SK-N-SH treated with all-trans-retinoic acid at 6 μM for 48 hours (cell line): Measurements from ENCODE around the gene FAM114A2.
"Not testable (repeated sequence)": the region's sequence is repeated elsewhere in the genome, so short reads cannot be mapped to it uniquely, and the experiment has no call there.

Experiments
- ATAC-seq: fragments of 200-7000 bp; cut with Tn5 transposase; 3 replicates; pipeline ENCODE4 v1.9.1; 2020; ENCODE audit warnings: mild to moderate bottlenecking, moderate library complexity
- ARNTL ChIP-seq: fragments of 450-650 bp; formaldehyde crosslinking; IDR thresholded peaks from 2 replicates; pipeline ENCODE4 v1.5.0; 2020; ENCODE audit warnings: low read depth, mild to moderate bottlenecking, moderate library complexity, borderline replicate concordance
- BACH2 ChIP-seq: fragments of 250-450 bp; sonication (Bioruptor Pico); IDR thresholded peaks from 2 replicates; pipeline ENCODE4 v1.9.0; 2021; ENCODE audit warnings: mild to moderate bottlenecking, borderline replicate concordance
- CSDC2 ChIP-seq: fragments of 250-450 bp; sonication (Bioruptor Pico); IDR thresholded peaks from 2 replicates; pipeline ENCODE4 v1.5.0; 2020; ENCODE audit warnings: mild to moderate bottlenecking, moderate library complexity
- ESRRG ChIP-seq: fragments of 250-450 bp; sonication (Bioruptor Pico); IDR thresholded peaks from 2 replicates; pipeline ENCODE4 v1.6.1; 2021; ENCODE audit warnings: mild to moderate bottlenecking
- GLIS3 ChIP-seq: fragments of 250-450 bp; sonication (Bioruptor Pico); IDR thresholded peaks from 2 replicates; pipeline ENCODE4 v1.5.0; 2020; ENCODE audit warnings: mild to moderate bottlenecking, moderate library complexity
- OSR1 ChIP-seq: fragments of 250-450 bp; sonication (Bioruptor Pico); IDR thresholded peaks from 2 replicates; pipeline ENCODE4 v1.8.0; 2022; ENCODE audit warnings: moderate library complexity, mild to moderate bottlenecking, inconsistent platforms
- PPARA ChIP-seq: fragments of 250-450 bp; sonication (Bioruptor Pico); IDR thresholded peaks from 2 replicates; pipeline ENCODE4 v1.5.0; 2020; ENCODE audit warnings: mild to moderate bottlenecking, borderline replicate concordance
- RARB ChIP-seq: fragments of 250-450 bp; sonication (Bioruptor Pico); IDR thresholded peaks from 2 replicates; pipeline ENCODE4 v1.8.0; 2021; ENCODE audit warnings: mild to moderate bottlenecking, moderate library complexity
- SNAI2 ChIP-seq: fragments of 250-450 bp; sonication (Bioruptor Pico); IDR thresholded peaks from 2 replicates; pipeline ENCODE4 v1.5.0; 2020; ENCODE audit warnings: mild to moderate bottlenecking, moderate library complexity
- TCF4 ChIP-seq: fragments of 250-450 bp; sonication (Bioruptor Pico); IDR thresholded peaks from 2 replicates; pipeline ENCODE4 v1.8.0; 2021; ENCODE audit warnings: mild to moderate bottlenecking, moderate library complexity, borderline replicate concordance
- TOX ChIP-seq: fragments of 250-450 bp; sonication (Bioruptor Pico); IDR thresholded peaks from 2 replicates; pipeline ENCODE4 v1.8.0; 2021; ENCODE audit warnings: mild to moderate bottlenecking, moderate library complexity, borderline replicate concordance
- ZC3H10 ChIP-seq: fragments of 250-450 bp; sonication (Bioruptor Pico); IDR thresholded peaks from 2 replicates; pipeline ENCODE4 v1.5.1; 2021; ENCODE audit warnings: mild to moderate bottlenecking, moderate library complexity
- ZFP3 ChIP-seq: fragments of 250-450 bp; sonication (Bioruptor Pico); IDR thresholded peaks from 2 replicates; pipeline ENCODE4 v1.5.0; 2020; ENCODE audit warnings: mild to moderate bottlenecking, moderate library complexity
- ZFP30 ChIP-seq: fragments of 450-650 bp; formaldehyde crosslinking; IDR thresholded peaks from 2 replicates; pipeline ENCODE4 v1.5.0; 2022; ENCODE audit warnings: mild to moderate bottlenecking, moderate library complexity
- ZNF565 ChIP-seq: fragments of 450-650 bp; formaldehyde crosslinking; conservative IDR thresholded peaks from 2 replicates; pipeline ENCODE4 v1.5.0; 2020; ENCODE audit warnings: low read depth, mild to moderate bottlenecking, moderate library complexity
- ZNF70 ChIP-seq: fragments of 450-650 bp; formaldehyde crosslinking; IDR thresholded peaks from 2 replicates; pipeline ENCODE4 v1.5.0; 2020; ENCODE audit warnings: mild to moderate bottlenecking, moderate library complexity
- ZNF8 ChIP-seq: fragments of 450-650 bp; formaldehyde crosslinking; IDR thresholded peaks from 2 replicates; pipeline ENCODE4 v1.5.0; 2020; ENCODE audit warnings: mild to moderate bottlenecking, moderate library complexity
- TF ChIP-seq, protein P1 (sequence below): fragments of 250-450 bp; sonication (Bioruptor Pico); IDR thresholded peaks from 2 replicates; pipeline ENCODE4 v1.8.0; 2021; ENCODE audit warnings: low read depth, mild to moderate bottlenecking, moderate library complexity, borderline replicate concordance
- TF ChIP-seq, protein P2 (sequence below): fragments of 250-450 bp; sonication (Bioruptor Pico); IDR thresholded peaks from 2 replicates; pipeline ENCODE4 v1.5.0; 2020; ENCODE audit warnings: mild to moderate bottlenecking, moderate library complexity
- TF ChIP-seq, protein P3 (sequence below): fragments of 250-450 bp; sonication (Bioruptor Pico); IDR thresholded peaks from 2 replicates; pipeline ENCODE4 v1.5.1; 2020; ENCODE audit warnings: low read depth, mild to moderate bottlenecking, moderate library complexity

The FAM114A2 gene

DNA sequence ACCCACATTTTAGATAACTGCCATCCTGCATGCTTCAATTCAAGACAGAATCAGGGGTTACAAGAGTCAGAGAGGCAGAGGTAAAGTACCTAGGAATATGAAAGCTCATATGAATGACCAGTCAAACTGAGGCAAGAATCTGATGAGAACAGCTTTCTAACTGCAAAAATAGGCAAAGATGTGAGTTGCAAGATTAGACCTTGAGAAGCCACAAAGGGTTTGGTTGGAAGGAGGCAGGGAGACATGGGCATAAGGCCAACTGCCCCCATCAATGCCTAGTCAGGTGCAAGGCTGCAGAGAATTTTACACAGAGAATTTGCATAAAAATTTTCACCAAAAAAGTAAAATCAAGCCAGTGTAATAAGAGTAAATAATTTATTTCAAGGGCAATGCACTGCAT, 12.8 kb downstream of the FAM114A2 start:
- TF ChIP-seq SNAI2 (no peak), ZFP3 (CRISPR knock-in tag) (no peak), TOX (CRISPR knock-in tag) (no peak), PPARA (CRISPR knock-in tag) (no peak), GLIS3 (CRISPR knock-in tag) (no peak), RARB (CRISPR knock-in tag) (no peak), ZNF70 (CRISPR knock-in tag) (no peak), BACH2 (CRISPR knock-in tag) (no peak), TCF4 (CRISPR knock-in tag) (no peak), ZFP30 (no peak)
- TF ChIP-seq, protein P1, sequence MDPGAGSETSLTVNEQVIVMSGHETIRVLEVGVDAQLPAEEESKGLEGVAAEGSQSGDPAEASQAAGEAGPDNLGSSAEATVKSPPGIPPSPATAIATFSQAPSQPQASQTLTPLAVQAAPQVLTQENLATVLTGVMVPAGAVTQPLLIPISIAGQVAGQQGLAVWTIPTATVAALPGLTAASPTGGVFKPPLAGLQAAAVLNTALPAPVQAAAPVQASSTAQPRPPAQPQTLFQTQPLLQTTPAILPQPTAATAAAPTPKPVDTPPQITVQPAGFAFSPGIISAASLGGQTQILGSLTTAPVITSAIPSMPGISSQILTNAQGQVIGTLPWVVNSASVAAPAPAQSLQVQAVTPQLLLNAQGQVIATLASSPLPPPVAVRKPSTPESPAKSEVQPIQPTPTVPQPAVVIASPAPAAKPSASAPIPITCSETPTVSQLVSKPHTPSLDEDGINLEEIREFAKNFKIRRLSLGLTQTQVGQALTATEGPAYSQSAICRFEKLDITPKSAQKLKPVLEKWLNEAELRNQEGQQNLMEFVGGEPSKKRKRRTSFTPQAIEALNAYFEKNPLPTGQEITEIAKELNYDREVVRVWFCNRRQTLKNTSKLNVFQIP (CRISPR knock-in tag) = no peak
- TF ChIP-seq, protein P2, sequence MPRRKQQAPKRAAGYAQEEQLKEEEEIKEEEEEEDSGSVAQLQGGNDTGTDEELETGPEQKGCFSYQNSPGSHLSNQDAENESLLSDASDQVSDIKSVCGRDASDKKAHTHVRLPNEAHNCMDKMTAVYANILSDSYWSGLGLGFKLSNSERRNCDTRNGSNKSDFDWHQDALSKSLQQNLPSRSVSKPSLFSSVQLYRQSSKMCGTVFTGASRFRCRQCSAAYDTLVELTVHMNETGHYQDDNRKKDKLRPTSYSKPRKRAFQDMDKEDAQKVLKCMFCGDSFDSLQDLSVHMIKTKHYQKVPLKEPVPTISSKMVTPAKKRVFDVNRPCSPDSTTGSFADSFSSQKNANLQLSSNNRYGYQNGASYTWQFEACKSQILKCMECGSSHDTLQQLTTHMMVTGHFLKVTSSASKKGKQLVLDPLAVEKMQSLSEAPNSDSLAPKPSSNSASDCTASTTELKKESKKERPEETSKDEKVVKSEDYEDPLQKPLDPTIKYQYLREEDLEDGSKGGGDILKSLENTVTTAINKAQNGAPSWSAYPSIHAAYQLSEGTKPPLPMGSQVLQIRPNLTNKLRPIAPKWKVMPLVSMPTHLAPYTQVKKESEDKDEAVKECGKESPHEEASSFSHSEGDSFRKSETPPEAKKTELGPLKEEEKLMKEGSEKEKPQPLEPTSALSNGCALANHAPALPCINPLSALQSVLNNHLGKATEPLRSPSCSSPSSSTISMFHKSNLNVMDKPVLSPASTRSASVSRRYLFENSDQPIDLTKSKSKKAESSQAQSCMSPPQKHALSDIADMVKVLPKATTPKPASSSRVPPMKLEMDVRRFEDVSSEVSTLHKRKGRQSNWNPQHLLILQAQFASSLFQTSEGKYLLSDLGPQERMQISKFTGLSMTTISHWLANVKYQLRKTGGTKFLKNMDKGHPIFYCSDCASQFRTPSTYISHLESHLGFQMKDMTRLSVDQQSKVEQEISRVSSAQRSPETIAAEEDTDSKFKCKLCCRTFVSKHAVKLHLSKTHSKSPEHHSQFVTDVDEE (CRISPR knock-in tag) = no peak
- no peak for ATAC-seq

DNA sequence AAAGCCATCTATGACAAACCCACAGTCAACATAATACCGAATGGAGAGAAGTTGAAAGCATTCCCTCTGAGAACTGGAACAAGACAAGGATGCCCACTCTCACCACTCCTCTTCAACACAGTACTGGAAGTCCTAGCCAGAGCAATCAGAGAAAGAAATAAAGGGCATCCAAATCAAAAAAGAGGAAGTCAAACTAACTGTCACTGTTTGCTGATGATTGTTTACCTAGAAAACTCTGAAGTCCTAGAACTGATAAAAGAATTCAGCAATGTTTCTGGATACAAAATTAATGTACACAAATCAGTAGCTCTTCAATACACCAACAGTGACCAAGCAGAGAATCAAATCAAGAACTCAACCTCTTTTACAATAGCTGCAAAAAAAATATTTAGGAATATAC, 19.8 kb downstream of the FAM114A2 start:
- not testable (repeated sequence) for ATAC-seq

DNA sequence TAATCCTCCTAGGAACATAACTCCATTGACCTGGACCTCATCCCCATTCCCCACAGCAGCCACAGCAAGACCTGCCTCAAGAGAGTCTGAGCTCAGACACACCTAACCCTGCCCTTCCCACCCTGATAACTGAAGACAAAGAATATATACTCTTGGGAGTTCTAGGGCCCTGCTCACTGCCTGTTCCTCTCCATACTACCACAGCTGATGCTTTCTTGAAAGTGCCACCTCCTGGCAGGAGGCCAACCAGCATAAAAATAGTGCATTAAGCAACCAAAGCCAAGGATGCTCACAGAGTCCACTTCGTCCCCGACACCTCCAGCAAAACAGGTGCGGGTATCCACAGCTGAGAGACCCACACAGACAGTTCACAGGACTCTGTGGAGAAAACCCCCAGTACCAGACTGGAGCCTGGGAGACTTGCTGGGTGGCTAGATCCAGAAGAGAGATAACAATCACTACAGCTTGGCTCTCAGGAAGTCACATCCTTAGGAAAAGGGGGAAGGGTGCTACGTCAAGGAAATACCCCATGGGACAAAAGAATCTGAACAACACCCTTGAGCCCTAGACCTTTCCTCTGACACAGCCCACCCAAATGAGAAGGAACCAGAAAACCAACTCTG, 23.5 kb downstream of the FAM114A2 start:
- no peak for TF ChIP-seq ZNF565 (CRISPR knock-in tag)
- no peak for TF ChIP-seq ZNF8 (CRISPR knock-in tag)
- ATAC-seq = no peak

DNA sequence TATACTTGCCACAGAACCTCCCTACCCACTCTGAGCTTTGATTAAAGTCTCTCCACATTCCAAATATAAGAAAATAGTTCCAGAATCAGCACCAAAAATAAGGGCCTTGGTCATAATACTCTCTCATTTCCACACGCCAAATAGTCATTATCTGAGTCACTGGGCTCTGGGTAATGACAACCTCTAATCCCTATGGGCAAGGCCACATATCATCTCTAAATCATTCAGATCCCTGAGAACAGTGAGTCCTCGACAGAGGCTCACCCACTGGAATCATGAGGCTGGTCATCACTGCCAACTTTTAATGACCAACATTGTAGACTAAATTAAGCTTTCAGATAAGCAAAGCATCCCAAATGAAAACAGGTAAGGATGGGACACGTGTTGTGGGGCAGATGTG, 28.1 kb downstream of the FAM114A2 start:
- no peak for ATAC-seq
- TF ChIP-seq ZNF565 (CRISPR knock-in tag) (no peak), ARNTL (CRISPR knock-in tag) (no peak), RARB (CRISPR knock-in tag) (no peak), TCF4 (CRISPR knock-in tag) (no peak), ZNF8 (CRISPR knock-in tag) (no peak), CSDC2 (CRISPR knock-in tag) (no peak), ESRRG (no peak), PPARA (CRISPR knock-in tag) (no peak), ZC3H10 (CRISPR knock-in tag) (no peak), BACH2 (CRISPR knock-in tag) (no peak), SNAI2 (no peak), ZNF70 (CRISPR knock-in tag) (no peak), TOX (CRISPR knock-in tag) (no peak)
- TF ChIP-seq, protein P1 (CRISPR knock-in tag) = no peak
- TF ChIP-seq, protein P3, sequence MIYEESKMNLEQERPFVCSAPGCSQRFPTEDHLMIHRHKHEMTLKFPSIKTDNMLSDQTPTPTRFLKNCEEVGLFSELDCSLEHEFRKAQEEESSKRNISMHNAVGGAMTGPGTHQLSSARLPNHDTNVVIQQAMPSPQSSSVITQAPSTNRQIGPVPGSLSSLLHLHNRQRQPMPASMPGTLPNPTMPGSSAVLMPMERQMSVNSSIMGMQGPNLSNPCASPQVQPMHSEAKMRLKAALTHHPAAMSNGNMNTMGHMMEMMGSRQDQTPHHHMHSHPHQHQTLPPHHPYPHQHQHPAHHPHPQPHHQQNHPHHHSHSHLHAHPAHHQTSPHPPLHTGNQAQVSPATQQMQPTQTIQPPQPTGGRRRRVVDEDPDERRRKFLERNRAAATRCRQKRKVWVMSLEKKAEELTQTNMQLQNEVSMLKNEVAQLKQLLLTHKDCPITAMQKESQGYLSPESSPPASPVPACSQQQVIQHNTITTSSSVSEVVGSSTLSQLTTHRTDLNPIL (CRISPR knock-in tag) = no peak

DNA sequence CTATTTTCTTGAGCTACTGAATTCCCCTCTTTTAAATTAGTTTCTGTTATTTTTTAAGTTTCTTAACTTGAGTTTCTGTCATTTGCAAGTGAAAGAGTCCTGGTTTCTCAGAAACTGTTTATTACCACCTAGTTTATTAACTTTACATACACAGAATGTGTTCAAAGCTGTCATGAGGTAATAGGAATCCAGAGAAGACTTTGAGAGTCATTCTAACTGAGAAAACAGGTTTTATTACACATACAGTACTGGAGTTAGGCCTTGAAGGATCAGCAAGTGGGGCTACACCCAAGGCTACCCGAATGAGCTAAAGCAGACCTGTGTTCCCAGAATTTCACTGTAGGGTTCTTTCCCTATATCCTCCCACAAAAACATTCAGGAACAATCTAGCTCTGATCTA, 33.1 kb downstream of the FAM114A2 start:
- ATAC-seq = no peak
- TF ChIP-seq ZNF8 (CRISPR knock-in tag) (no peak), ZFP30 (no peak), ARNTL (CRISPR knock-in tag) (no peak), OSR1 (CRISPR knock-in tag) (no peak), ZNF70 (CRISPR knock-in tag) (no peak)
- TF ChIP-seq, protein P3 (CRISPR knock-in tag) = no peak
- TF ChIP-seq, all 23 proteins: peak for 0
